Tracheal epithelial cell (primary cell): ENCODE results near the gene CFAP73. TPM values are rescaled to one million over a fixed set of nuclear protein-coding genes. Genes with fewer than 3 reads are reported as not detected.

Source experiments
- total RNA-seq: library from RNA; depleted of rRNA; stranded (reverse); fragments of >200 nt; gene quantifications from 2 replicates; pipeline ENCODE4 v1.2.1, GENCODE V29; 2014

CFAP73 gene
- total RNA-seq: not detected in 2 replicates

DNA sequence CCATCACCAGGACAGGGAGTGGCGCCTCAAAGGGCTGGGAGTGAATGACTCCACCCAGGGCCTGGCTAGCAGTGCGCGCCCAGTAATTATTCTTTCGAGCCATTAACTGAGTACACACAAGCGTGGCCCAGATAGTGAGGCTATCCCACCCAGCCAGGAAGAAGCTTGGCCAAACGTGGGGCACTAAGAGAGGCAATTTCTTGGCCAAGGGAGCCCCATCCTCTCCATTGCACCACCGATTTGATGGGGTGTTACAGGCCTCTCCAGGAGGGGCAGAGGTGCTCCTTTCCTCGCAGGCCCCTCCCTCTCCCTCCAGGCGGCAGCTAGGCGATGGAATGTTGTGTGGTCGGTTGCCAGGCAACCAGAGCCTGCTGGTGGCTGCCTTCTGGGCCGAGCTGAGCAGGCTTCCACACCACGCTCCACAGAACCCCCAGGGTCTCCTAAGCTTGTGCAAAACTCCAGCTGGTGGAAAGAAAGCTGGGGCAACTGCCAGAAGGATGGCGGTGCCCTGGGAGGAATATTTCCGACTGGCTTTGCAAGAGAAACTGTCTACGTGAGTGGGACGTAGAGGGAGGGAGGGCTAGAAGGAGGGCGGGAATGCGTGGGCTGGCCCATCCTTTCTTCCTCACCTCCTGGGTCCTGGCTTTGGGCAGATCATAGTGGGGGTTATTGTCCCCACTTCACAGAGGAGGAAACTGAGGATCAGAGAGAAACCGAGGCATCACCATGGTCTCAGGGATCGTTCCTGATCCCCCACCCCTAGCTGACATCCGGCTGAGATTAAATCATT lies at the start of gene CFAP73:
Gene CFAP73 (plus strand): TSS at position 364 of the 790 bp plus-strand sequence. CDS start 134 bp downstream, at position 498.

DNA sequence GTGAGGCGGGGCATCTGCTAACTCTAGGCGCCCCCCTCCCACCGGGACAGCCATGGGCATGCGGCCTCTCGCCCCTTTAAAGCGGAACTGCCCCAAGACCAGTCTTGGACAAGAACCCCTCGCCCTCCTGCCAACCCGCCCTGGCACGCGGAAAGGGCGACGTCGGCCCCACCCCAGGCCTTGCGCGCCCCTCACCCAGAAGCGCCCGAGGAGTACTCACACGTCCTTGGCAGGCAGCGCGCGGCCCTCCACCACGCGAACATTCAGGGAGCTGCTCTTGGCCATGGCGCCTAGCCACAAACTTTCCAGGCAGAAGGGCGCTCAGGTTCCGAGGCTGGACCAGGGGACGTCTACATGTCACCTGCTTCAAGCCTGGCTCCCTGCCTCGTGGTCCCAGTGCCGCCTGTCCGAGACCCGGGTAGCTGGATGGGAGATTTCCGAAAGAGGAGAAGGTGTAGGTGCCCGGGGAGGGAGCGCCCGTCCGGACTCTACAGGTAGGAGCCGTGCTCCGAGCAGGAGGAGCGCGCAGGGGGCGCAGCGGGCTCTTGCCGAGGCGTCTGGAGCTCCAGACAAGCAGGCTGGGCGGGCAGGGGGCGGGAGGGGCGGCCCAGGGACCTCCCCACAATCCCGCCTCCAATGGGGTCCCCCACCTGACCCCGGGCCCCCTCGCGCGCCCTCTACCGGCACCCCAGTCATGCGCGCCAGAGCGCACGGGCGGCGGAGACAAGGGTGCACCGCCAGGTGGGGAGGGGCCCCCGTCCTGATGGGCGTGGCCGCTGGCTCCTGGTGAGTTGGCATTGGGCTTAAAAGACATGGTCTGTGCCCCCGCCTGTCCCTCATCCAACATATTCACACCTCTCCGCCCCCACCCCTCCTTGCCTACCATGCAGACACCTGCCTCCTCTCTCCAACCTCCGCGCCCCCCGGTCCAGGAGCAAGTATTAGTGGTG lies 14.1 kb upstream of the CFAP73 start, which contains the start of gene RASAL1:
Gene RASAL1 (minus strand): TSS at position 584 of the 950 bp plus-strand sequence. CDS start 299 bp downstream, at position 285.

DNA sequence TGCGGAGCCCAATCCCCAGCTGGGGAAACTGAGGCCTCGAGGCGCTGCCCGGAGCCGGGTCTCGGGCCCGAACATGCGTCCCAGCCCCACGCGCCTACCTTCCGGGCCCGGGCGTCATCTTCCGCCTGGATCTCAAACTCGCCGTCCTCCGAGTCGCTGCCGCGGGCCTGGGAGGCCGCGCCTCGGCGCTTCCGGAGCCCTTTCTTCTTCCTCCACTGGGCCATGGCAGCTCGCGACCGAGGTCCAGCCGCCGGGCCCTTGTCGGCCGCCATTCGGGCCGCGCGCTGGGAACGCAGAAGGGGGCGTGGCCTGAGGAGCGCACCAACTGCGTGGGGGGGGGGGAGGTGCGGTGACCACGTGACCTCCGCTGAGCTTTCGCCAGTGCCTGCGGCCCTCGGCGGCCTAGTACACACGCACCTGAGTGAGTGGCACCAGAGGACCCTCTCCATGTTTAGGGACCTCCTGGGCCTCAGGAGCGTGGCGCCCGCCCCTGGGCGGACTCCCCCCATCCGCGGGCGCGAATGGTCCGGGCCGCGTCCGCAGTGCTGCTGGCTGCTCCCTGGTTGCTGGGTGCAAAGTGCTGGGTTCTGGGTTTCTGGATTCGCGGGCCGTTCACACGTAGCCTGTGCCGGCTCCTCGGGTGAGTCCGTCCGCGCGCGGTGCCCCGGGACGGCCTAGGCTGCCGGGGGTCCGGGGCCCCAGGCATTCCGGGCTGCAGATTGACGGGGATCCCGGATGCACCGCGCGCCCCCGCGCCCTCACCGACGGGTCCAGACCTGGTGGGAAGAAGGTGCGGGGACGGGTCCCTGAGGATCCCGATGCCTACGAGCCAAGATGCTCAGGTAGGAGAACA lies 35.9 kb downstream of the CFAP73 start, which contains the start of the genes DDX54 and RITA1:
Gene DDX54 (minus strand): TSS at position 299 of the 853 bp plus-strand sequence. CDS start 27 bp downstream, at position 272.
Gene RITA1 (plus strand): TSS at position 542 of the 853 bp plus-strand sequence. CDS start 1,026 bp downstream, outside the sequence.

Other genes with a start within 250 kb of the CFAP73 start
- gene OAS1, start 242.8 kb upstream of the CFAP73 start, total RNA-seq: 4.3 and 10.1 TPM in 2 replicates
- 7.2 and 11.1 TPM in 2 replicates for gene OAS3, start 211.2 kb upstream of the CFAP73 start, total RNA-seq
- 1.9 TPM in 2 replicates for gene OAS2, start 171.2 kb upstream of the CFAP73 start, total RNA-seq
- gene DTX1, start 93.0 kb upstream of the CFAP73 start, total RNA-seq: not detected in 2 replicates
- 0.64 and 3.9 TPM in 2 replicates for gene RASAL1, start 14.0 kb upstream of the CFAP73 start, total RNA-seq
- gene DDX54, start 35.8 kb downstream of the CFAP73 start, total RNA-seq: 42.0 and 47.7 TPM in 2 replicates
- gene RITA1, start 36.0 kb downstream of the CFAP73 start, total RNA-seq: 25.4 and 28.9 TPM in 2 replicates
- gene TPCN1, start 71.7 kb downstream of the CFAP73 start, total RNA-seq: 11.5 and 13.3 TPM in 2 replicates
- gene SLC8B1, start 185.4 kb downstream of the CFAP73 start, total RNA-seq: 16.6 and 22.4 TPM in 2 replicates
- gene PLBD2, start 208.9 kb downstream of the CFAP73 start, total RNA-seq: 21.1 and 25.8 TPM in 2 replicates